T-helper 17 cell (primary cell): Measurements from ENCODE around the gene CCNL2. TPM values are rescaled to one million over a fixed set of nuclear protein-coding genes. Genes with fewer than 3 reads are reported as not detected.

Experiments
- ATAC-seq: fragments of 150-1000 bp; cut with Tn5 transposase; 2 replicates; pipeline ENCODE4 v1.10.0; 2021; ENCODE audit warnings: mild to moderate bottlenecking, moderate library complexity
- DNase-seq, 3 donors: peaks; one replicate each; pipeline versions ENCODE4 v3.0.0 to v3.0.0-alpha.2; 2020 to 2021
- H3K9me3 ChIP-seq: one replicate; pipeline ENCODE4 v1.7.0; 2013; ENCODE audit warnings: low read length, mild to moderate bottlenecking; ENCODE audit not compliant: control insufficient read depth, poor library complexity, severe bottlenecking
- H3K27ac Mint-ChIP-seq: one replicate; pipeline ENCODE4 v1.8.0; 2022; ENCODE audit warnings: mild to moderate bottlenecking, moderate library complexity, mixed read lengths
- H3K27me3 Mint-ChIP-seq: one replicate; pipeline ENCODE4 v1.8.0; 2022; ENCODE audit warnings: mixed read lengths
- H3K36me3 Mint-ChIP-seq: one replicate; pipeline ENCODE4 v1.8.0; 2022; ENCODE audit warnings: low read depth, mixed read lengths
- H3K4me1 Mint-ChIP-seq: one replicate; pipeline ENCODE4 v1.8.0; 2022; ENCODE audit warnings: mild to moderate bottlenecking, mixed read lengths
- H3K4me3 Mint-ChIP-seq: one replicate; pipeline ENCODE4 v1.8.0; 2022; ENCODE audit warnings: mild to moderate bottlenecking, moderate library complexity, mixed read lengths
- total RNA-seq, 4 donors: library from RNA in 2 of 4; stranded (reverse) in 2 of 4; gene quantifications; one replicate each; pipeline ENCODE4 v1.2.3 and lab custom pipeline; 2022 to 2026

Gene CCNL2
- total RNA-seq, 2 donors from 2014 or later = 231 to 252 TPM

GRCh38 chr1:1344655-1345361, 54.3 kb downstream of the CCNL2 start:
- no peaks in the 10 kb centered on the region for H3K9me3 ChIP-seq
- H3K27me3 Mint-ChIP-seq = no peaks in the 10 kb centered on the region
- H3K4me1 Mint-ChIP-seq = peaks cover 6% of the 10 kb centered on the region
- ATAC-seq = no peak
- no peak for DNase-seq
- no peaks in the 10 kb centered on the region for H3K36me3 Mint-ChIP-seq
- H3K4me3 Mint-ChIP-seq = no peak overlapping the region
- H3K27ac Mint-ChIP-seq = no peak overlapping the region

DNA sequence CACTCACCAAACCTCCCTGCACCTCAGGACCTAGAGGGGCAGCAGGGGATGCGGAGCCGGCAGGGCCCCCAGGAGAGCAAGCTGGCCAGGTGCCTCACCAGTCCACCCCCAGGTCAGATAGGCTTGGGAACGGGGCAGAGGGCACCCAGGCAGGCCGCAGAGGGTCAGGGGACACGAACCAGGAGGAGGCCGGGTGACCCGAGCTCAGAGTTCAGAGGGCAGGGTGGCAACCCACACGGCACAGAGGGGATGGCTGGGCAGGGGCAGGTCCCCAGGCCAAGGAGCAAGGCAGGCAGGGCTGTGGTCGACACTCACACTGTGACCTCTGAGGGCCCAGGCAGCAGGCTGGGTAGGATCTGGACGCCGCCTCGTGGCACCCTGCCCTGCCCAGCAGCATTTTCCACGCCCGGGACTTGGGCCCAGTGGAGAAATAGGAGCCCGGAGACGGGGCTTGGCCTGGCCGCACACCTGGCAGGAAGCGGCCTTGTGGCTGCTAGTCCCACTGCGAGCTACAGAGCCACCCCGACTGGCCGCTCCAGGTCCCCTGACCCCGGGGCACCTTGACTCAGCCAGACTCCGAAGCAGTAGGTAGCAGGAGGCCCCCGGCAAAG, 55.2 kb downstream of the CCNL2 start:
- Mint-ChIP-seq H3K27me3 (no peaks in the 10 kb centered on the region), H3K27ac (no peak overlapping the region), H3K36me3 (no peaks in the 10 kb centered on the region), H3K4me3 (no peak overlapping the region), H3K4me1 (peaks cover 6% of the 10 kb centered on the region)
- H3K9me3 ChIP-seq = no peaks in the 10 kb centered on the region
- no peak for DNase-seq
- no peak for ATAC-seq

DNA sequence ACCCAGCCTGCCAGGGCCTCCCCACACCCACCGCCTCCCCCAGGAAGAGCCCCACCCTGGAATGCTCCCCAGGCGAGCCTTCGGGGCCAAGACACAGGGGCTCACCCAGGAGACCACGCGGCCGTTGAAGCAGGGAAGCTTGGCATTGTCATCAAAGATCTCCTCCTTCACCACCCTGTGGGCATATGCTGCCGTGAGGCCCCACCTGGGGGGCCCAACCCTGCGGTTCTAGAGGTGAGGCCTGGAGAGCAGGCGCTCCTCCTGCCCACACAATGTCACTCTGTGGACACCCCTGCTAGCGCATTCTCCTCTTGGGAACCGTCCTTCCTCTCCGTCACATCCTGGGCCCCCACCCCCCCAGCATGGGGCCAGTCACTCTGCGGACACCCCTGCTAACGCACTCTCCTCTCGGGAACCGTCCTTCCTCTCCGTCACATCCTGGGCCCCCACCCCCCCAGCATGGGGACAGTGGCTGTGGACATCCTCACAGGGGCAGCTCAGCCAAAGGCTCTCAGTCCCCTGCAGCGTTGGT, 56.5 kb downstream of the CCNL2 start:
- DNase-seq (no peak), ATAC-seq (no peak)
- H3K27me3 Mint-ChIP-seq = no peaks in the 10 kb centered on the region
- no peak overlapping the region for H3K4me3 Mint-ChIP-seq
- peaks cover 6% of the 10 kb centered on the region for H3K4me1 Mint-ChIP-seq
- H3K27ac Mint-ChIP-seq = peak overlapping the region; percentile 14
- H3K36me3 Mint-ChIP-seq = no peaks in the 10 kb centered on the region
- H3K9me3 ChIP-seq = no peaks in the 10 kb centered on the region

DNA sequence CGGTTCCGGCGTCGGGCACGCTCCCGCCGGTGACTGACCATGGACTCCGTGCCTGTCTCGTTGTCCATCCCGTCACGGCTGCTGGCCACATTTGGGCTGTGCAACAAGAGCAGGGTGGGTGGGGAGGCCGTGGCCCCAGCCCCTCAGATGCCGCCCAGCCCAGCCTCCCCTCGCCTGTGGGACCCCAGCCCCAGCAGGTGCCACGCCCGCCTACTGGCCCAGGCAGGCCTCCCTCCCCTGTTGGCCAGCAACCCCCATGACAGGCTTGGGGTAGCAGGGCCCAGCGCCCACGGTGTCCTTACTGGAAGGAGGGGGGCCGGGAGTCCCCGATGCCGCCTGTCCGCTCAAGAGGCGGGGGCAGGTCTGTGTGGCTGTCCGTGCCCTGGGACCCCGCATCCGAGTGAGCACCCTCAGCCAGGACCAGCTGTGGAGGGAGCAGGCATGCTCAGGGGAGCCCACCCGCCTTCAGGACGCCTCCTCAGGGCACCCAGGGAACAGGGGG, 57.0 kb downstream of the CCNL2 start:
- no peak overlapping the region for H3K4me3 Mint-ChIP-seq
- peaks cover 5% of the 10 kb centered on the region for H3K4me1 Mint-ChIP-seq
- ATAC-seq (no peak), DNase-seq (no peak)
- no peaks in the 10 kb centered on the region for H3K27me3 Mint-ChIP-seq
- no peaks in the 10 kb centered on the region for H3K9me3 ChIP-seq
- peak overlapping the region; percentile 14 for H3K27ac Mint-ChIP-seq
- H3K36me3 Mint-ChIP-seq = no peaks in the 10 kb centered on the region

- Mint-ChIP-seq H3K4me1 (peaks cover 2% of the 10 kb centered on the region), H3K27me3 (no peaks in the 10 kb centered on the region), H3K36me3 (no peaks in the 10 kb centered on the region), H3K27ac (no peak overlapping the region), H3K4me3 (no peak overlapping the region)
- ATAC-seq = no peak
- H3K9me3 ChIP-seq = no peaks in the 10 kb centered on the region
- no peak for DNase-seq
Observed at GRCh38 chr1:1341549-1342021, 57.5 kb downstream of the CCNL2 start.

DNA sequence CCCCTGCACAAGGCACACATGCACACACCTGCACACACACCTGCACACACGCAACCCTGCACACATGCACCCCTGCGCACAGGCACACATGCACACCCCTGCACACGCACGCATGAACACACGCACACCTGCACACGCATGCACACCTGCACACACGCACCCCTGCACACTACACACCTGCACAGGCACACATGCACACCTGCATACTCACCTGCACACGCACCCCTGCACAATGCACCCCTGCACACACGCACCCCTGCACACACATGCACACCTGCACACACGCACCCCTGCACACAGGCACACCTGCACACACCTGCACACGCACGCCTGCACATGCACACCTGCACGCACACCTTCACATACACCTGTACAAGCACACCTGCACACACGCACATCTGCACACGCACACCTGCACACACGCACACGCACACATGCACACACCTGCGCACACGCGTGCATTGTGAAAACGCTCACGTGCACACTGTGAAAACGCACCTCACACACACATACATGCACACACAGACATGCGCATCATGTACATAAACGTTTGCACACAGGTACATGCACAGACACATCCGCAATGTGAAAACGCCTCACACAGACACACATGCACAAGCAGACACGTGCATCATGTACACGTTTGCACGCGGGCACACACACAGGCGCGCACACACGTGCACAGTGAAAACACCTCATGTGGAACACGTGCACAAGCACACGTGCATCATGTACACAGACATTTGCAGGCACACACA, 58.2 kb downstream of the CCNL2 start:
- H3K27ac Mint-ChIP-seq = no peak overlapping the region
- no peaks in the 10 kb centered on the region for H3K27me3 Mint-ChIP-seq
- DNase-seq (no peak), ATAC-seq (no peak)
- no peak overlapping the region for H3K4me3 Mint-ChIP-seq
- peaks cover 2% of the 10 kb centered on the region for H3K4me1 Mint-ChIP-seq
- H3K9me3 ChIP-seq = no peaks in the 10 kb centered on the region
- H3K36me3 Mint-ChIP-seq = no peaks in the 10 kb centered on the region

GRCh38 chr1:1340185-1340584, 59.0 kb downstream of the CCNL2 start:
- Mint-ChIP-seq H3K36me3 (no peaks in the 10 kb centered on the region), H3K4me1 (peaks cover 2% of the 10 kb centered on the region), H3K27ac (no peak overlapping the region), H3K4me3 (no peak overlapping the region), H3K27me3 (no peaks in the 10 kb centered on the region)
- no peaks in the 10 kb centered on the region for H3K9me3 ChIP-seq
- DNase-seq (no peak), ATAC-seq (no peak)

DNA sequence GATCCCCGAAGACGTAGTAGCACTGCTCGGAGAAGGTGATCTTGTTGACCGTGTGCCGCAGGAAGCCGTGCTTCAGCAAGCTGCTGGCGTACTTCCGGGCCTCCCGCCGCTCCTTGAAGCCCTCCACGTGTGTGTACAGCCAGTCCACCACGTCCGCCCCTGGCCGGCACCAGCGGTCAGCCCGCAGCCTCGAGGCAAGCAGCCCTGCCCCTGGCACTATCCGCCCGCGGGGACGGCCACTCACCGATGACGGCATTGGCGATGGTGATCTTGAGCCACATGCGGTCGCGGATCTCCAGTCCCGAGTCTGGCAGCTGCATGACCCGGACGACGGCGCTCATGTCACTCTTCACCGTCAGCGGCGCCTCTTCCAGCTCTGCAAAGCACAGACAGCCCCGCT, 60.9 kb downstream of the CCNL2 start:
- H3K27me3 Mint-ChIP-seq = no peaks in the 10 kb centered on the region
- no peaks in the 10 kb centered on the region for H3K9me3 ChIP-seq
- peaks cover 5% of the 10 kb centered on the region for H3K4me1 Mint-ChIP-seq
- H3K36me3 Mint-ChIP-seq = no peaks in the 10 kb centered on the region
- H3K27ac Mint-ChIP-seq = no peak overlapping the region
- ATAC-seq = no peak
- no peak for DNase-seq
- no peak overlapping the region for H3K4me3 Mint-ChIP-seq

GRCh38 chr1:1337793-1338147, 61.4 kb downstream of the CCNL2 start:
- no peaks in the 10 kb centered on the region for H3K9me3 ChIP-seq
- Mint-ChIP-seq H3K27ac (no peak overlapping the region), H3K4me1 (peaks cover 4% of the 10 kb centered on the region), H3K4me3 (no peak overlapping the region), H3K36me3 (no peaks in the 10 kb centered on the region), H3K27me3 (no peaks in the 10 kb centered on the region)
- DNase-seq (no peak), ATAC-seq (peak; percentile 74)

DNA sequence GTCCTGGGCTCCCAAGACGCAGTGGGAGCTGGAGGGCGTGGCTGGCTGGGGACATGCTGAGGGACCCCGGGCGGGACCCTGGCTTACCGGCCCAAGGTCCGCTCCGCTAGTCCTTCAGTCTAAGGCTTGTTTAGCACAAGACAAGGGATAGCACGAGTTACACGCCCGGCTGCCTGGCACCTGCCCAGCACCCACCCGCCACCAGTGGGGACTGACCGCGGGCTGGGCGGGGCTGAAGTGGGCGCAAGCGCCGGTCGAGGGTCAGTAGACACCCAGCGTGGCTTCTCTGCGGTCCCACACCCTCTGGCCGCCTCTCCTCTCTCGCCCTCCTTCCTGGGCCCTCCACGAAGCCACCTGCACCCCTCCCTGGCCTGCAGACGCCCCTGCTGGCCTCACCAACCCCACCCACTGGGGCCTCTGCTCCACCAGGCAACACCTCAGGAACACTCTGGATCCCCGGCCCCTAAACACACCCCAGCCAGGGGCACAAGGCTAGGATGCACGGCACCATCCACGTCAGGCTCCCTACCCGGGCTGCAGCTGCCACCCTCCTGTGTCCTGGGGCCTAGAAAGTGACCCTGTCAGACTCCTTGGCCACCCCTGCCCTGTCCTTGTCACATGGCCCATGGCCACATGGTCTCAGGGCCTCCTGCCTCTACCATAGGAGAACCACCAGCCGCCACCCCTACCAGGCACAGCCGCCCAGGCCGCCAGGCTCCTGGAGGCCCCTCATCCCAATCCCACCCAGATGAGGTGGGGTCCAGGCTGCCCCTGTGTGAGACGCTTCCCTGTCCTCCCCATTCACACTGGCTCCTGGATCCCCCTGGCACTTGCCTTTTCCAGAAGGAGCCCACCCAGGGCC, 62.0 kb downstream of the CCNL2 start:
- H3K4me3 Mint-ChIP-seq = no peak overlapping the region
- no peaks in the 10 kb centered on the region for H3K27me3 Mint-ChIP-seq

DNA sequence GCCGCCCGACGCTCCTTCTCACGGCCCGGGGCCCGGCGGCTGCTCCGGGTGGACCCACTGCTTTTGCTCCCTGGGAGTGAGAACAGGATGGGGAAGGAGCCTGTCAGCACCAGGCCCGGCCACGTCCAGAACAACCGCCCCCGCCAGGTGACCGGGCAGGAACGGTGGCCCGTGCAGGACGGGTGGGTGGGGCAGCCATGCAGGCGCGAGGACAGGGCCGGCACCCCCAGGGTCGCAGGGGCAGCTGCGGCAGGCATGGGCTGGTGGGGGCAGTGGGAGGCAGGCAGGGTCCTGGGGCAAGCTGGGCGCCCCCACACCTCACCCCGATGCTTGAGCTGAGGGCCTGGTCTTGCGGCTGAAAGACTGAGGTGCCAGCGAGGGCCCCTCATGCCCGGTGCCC, 62.7 kb downstream of the CCNL2 start:
- Mint-ChIP-seq H3K36me3 (no peaks in the 10 kb centered on the region), H3K27me3 (no peaks in the 10 kb centered on the region), H3K27ac (no peak overlapping the region), H3K4me3 (no peak overlapping the region), H3K4me1 (peaks cover 3% of the 10 kb centered on the region)
- DNase-seq (no peak), ATAC-seq (no peak)
- H3K9me3 ChIP-seq = no peaks in the 10 kb centered on the region

More for the DNA sequence above, 62.0 kb downstream of the CCNL2 start:
- Mint-ChIP-seq H3K4me1 (peaks cover 3% of the 10 kb centered on the region), H3K27ac (no peak overlapping the region), H3K36me3 (no peaks in the 10 kb centered on the region)
- ATAC-seq (no peak), DNase-seq (no peak)
- H3K9me3 ChIP-seq = no peaks in the 10 kb centered on the region

GRCh38 chr1:1335792-1336248, 63.3 kb downstream of the CCNL2 start:
- Mint-ChIP-seq H3K4me1 (peaks cover 3% of the 10 kb centered on the region), H3K27me3 (no peaks in the 10 kb centered on the region), H3K27ac (no peak overlapping the region), H3K36me3 (no peaks in the 10 kb centered on the region), H3K4me3 (no peak overlapping the region)
- DNase-seq (no peak), ATAC-seq (no peak)
- H3K9me3 ChIP-seq = no peaks in the 10 kb centered on the region
